ENCODE data around the gene INVS. TPM values are rescaled to one million over a fixed set of nuclear protein-coding genes. Genes with fewer than 3 reads are reported as not detected.
"Not testable (repeated sequence)": the region's sequence is repeated elsewhere in the genome, so short reads cannot be mapped to it uniquely, and the experiment has no call there.

INVS gene
- total RNA-seq, 4 donors from 2014 or later, result 19.2 to 24.1 (median 23.4) TPM

DNA sequence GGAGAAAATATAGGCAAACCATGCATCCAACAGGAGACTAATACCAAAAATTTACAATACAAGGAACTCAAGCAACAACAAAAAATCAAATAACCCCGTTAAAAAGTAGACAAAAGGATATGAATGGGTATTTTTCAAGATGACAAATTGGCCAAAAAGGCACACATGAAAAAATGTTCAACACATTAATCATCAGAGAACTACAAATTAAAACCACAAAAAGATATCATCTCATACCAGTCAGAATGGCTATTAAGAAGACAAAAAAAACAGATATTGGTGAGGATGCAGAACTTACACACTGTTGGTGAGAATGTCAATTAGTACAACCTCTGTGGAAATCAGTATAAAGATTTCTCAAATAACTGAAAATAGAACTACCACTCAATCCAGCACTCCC, 218.7 kb downstream of the INVS start:
- intact Hi-C loops (cut with DNase I), result no loop called here
- TF ChIP-seq, protein P1, sequence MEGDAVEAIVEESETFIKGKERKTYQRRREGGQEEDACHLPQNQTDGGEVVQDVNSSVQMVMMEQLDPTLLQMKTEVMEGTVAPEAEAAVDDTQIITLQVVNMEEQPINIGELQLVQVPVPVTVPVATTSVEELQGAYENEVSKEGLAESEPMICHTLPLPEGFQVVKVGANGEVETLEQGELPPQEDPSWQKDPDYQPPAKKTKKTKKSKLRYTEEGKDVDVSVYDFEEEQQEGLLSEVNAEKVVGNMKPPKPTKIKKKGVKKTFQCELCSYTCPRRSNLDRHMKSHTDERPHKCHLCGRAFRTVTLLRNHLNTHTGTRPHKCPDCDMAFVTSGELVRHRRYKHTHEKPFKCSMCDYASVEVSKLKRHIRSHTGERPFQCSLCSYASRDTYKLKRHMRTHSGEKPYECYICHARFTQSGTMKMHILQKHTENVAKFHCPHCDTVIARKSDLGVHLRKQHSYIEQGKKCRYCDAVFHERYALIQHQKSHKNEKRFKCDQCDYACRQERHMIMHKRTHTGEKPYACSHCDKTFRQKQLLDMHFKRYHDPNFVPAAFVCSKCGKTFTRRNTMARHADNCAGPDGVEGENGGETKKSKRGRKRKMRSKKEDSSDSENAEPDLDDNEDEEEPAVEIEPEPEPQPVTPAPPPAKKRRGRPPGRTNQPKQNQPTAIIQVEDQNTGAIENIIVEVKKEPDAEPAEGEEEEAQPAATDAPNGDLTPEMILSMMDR (IDR thresholded peaks at IDR 0.05), result no peak
- TF ChIP-seq POLR2AphosphoS5 (IDR thresholded peaks at IDR 0.05) (no peak), POLR2A (IDR thresholded peaks at IDR 0.05; ENCODE audit: low read depth) (no peak), EP300 (IDR thresholded peaks at IDR 0.05) (no peak)
- peaks cover 5 to 71% (median 28%) of the 10 kb centered on the region in 4 donors for H3K36me3 ChIP-seq

DNA sequence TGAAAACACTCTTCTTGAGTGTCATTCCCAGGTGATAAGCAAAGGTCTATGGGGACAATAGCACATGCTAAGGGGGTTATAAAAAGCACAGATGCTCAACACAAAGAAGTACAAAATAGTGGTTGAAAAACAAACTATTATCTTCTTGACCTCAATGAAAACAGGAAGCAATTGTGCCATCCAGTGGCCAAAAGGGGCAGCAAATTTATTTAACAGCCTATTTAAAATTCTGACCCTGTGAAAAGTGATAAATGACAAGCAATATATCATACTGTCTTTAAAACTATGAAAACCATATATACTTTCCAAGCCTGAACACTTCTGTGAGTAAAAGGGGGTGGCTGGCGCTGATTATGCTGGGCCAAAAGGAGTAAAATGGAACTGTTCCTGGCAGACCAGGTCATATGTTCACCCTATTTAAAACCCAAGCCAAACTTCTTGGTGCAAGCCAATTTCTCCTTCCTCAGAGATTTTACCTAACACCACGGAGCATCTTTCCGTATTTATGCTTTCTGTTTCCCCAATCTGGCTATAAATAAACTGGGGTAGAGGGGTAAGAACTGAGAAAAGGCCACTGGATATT, 224.0 kb downstream of the INVS start:
- no peak overlapping the region for H3K27ac ChIP-seq (replicated peaks in 1 of 4)
- no peak overlapping the region for H3K4me3 ChIP-seq
- no peak for DNase-seq (ENCODE audit: extremely low spot score)
- WGBS, result 66% methylated on average over 3 of the region's 3 CpGs
- peaks cover 5 to 56% (median 39%) of the 10 kb centered on the region in 4 donors for H3K36me3 ChIP-seq
- no peaks in the 10 kb centered on the region for H3K27me3 ChIP-seq
- no peaks in the 10 kb centered on the region for H3K9me3 ChIP-seq
- no peak for TF ChIP-seq POLR2A (IDR thresholded peaks at IDR 0.05; ENCODE audit: low read depth)
- TF ChIP-seq, protein P1 (IDR thresholded peaks at IDR 0.05), result peak; percentile 47 to 80 (median 54)
- intact Hi-C loops (cut with DNase I), result loop anchor here (10.0 kb wide), 2 partner anchors 272 to 1138 kb away; no protein-coding TSS in a partner anchor
- no peaks in the 10 kb centered on the region for H3K4me1 ChIP-seq

More for the DNA sequence above, 218.7 kb downstream of the INVS start:
- Histone ChIP-seq H3K27me3 (no peaks in the 10 kb centered on the region), H3K4me1 (no peaks in the 10 kb centered on the region), H3K27ac (replicated peaks in 1 of 4) (no peak overlapping the region), H3K4me3 (no peak overlapping the region), H3K9me3 (no peaks in the 10 kb centered on the region)
- no peak for DNase-seq (ENCODE audit: extremely low spot score)
- WGBS, result 85% methylated on average over 1 of the region's 1 CpG

- intact Hi-C loops (cut with DNase I), result loop anchor here (10.0 kb wide), 2 partner anchors 270 to 1140 kb away; no protein-coding TSS in a partner anchor
These were observed 225.7 kb downstream of the INVS start for GRCh38 chr9:100324594-100325200.

DNA sequence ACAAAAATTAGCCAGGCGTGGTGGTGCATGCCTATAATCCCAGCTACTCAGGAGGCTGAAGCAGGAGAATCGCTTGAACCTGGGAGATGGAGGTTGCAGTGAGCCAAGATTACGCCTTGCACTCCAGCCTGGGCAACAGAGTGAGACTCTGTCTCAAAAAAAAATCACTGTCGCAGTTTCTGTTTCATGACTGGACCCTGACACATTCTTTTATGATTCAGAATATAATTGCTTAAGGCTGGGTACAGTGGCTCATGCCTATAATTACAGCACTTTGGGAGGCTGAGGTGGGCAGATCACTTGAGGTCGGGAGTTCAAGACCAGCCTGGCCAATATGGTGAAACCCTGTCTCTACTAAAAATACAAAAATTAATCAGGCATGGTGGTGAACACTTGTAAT, 239.7 kb downstream of the INVS start:
- 100% methylated on average over 4 of the region's 5 CpGs for WGBS
- DNase-seq (ENCODE audit: extremely low spot score); intact Hi-C loops (cut with DNase I); H3K4me1 ChIP-seq; H3K27me3 ChIP-seq; H3K4me3 ChIP-seq; H3K27ac ChIP-seq (replicated peaks in 1 of 4); H3K9me3 ChIP-seq: not testable (repeated sequence)
- peaks cover 0 to 26% (median 7%) of the 10 kb centered on the region in 4 donors for H3K36me3 ChIP-seq

More at GRCh38 chr9:100324594-100325200, 225.7 kb downstream of the INVS start:
- TF ChIP-seq POLR2A (IDR thresholded peaks at IDR 0.05; ENCODE audit: low read depth), result no peak
- TF ChIP-seq, protein P1 (IDR thresholded peaks at IDR 0.05), result peak; percentile 46 to 53 (median 51)
- WGBS, result 53% methylated on average over 4 of the region's 4 CpGs
- DNase-seq (ENCODE audit: extremely low spot score), result no peak
- H3K27me3 ChIP-seq, result no peaks in the 10 kb centered on the region
- H3K36me3 ChIP-seq, result peaks cover 5 to 47% (median 26%) of the 10 kb centered on the region in 4 donors
- peaks cover 0 to 3% (median 0%) of the 10 kb centered on the region in 4 donors for H3K4me1 ChIP-seq
- H3K27ac ChIP-seq (replicated peaks in 1 of 4), result no peak overlapping the region
- no peaks in the 10 kb centered on the region for H3K9me3 ChIP-seq
- H3K4me3 ChIP-seq, result no peak overlapping the region

DNA sequence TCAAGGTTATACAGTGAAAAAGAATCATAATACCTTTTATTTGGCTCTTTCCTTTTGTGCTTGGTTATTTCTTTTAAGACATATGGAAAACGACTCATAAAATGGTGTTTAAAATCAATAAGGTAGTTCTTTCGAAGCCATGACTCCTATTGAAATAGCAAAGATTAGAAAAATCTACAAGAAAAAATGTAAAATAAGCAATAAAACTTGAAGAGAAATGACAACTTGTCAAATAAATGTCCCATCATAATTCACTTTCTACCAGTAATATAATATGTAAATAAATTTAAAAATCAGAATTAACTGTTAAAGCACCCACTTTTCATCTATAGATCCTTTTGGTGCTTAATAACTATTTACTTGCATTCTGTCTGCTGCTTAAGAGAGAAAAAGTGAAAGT, 241.2 kb downstream of the INVS start:
- TF ChIP-seq, protein P1 (IDR thresholded peaks at IDR 0.05), result no peak
- no peak for TF ChIP-seq POLR2A (IDR thresholded peaks at IDR 0.05; ENCODE audit: low read depth)
- no peak for TF ChIP-seq EP300 (IDR thresholded peaks at IDR 0.05)
- no peak for TF ChIP-seq POLR2AphosphoS5 (IDR thresholded peaks at IDR 0.05)
- WGBS, result 92% methylated on average over 2 of the region's 2 CpGs
- intact Hi-C loops (cut with DNase I), result no loop called here
- DNase-seq (ENCODE audit: extremely low spot score), result no peak
- no peaks in the 10 kb centered on the region for H3K4me1 ChIP-seq
- no peaks in the 10 kb centered on the region for H3K27me3 ChIP-seq
- no peaks in the 10 kb centered on the region for H3K9me3 ChIP-seq
- H3K4me3 ChIP-seq, result no peak overlapping the region
- H3K36me3 ChIP-seq, result peaks cover 0 to 20% (median 9%) of the 10 kb centered on the region in 4 donors
- no peak overlapping the region for H3K27ac ChIP-seq (replicated peaks in 1 of 4)
